SU-DHL-6 (cell line): ENCODE data around the gene LAGE3.

Experiments used
- CTCF ChIP-seq: fragments of 200-600 bp; sonication (generic); IDR thresholded peaks from one replicate; pipeline ENCODE4 v1.5.1; 2017; ENCODE audit warnings: antibody characterized with exemption, mild to moderate bottlenecking, low read length, moderate library complexity; ENCODE audit not compliant: insufficient read depth, poor library complexity, severe bottlenecking
- EZH2phosphoT487 ChIP-seq: fragments of 200-600 bp; sonication (generic), shearing (Covaris generic); conservative IDR thresholded peaks from 2 replicates; pipeline ENCODE4 v1.6.1; 2018; ENCODE audit warnings: mild to moderate bottlenecking, antibody characterized with exemption, low read length, moderate library complexity, mixed read lengths

GRCh38 chrX:154486396-154487207 is 7.5 kb upstream of the LAGE3 start, which contains the start of gene UBL4A:
- TF ChIP-seq CTCF: no peak
- no peak for TF ChIP-seq EZH2phosphoT487
